GM18502 (cell line): Measurements from ENCODE around the gene BRIP1.

Experiments used
- ATAC-seq: cut with Tn5 transposase; IDR thresholded peaks from one replicate; pipeline ENCODE4 v1.9.1; 2021; ENCODE audit warnings: mild to moderate bottlenecking; ENCODE audit not compliant: unreplicated experiment, poor library complexity

Gene BRIP1

DNA sequence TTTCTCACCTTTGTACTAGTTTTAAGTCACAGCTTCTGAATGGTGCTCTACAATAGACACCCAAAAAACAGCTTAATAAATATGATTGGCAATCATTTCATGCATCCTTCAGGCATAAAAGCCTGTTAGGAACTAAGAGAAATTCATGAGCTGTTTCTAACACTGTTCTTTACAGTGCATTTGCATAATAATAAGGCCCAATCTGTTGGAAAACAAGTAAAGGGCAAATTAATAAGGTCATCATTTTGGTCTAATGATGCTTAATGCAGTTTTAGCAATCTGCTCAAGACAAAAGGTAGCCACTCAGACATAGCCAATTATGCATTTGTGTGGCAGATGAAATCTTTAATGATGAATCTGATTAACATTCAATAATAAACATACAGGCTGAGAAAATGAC is 216.8 kb downstream of the BRIP1 start:
- no peak for ATAC-seq

DNA sequence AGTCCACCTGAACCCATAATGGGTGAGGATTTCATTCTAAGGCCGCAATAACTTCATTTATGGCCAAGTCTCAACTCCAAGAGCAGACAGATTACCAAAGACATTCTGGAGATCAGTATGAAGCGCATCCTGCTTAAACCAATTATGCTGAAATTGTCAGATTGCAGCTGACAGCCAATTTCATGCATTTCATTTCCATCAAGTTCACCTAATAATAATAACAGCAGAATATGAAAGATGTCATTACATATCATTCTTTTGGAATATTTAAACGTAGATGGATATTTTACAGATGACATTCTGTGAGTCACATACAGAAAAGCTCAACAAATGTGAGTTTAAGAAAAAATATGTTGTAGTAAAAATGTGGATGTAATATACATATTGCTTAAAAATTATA is 217.4 kb downstream of the BRIP1 start:
- ATAC-seq = no peak

DNA sequence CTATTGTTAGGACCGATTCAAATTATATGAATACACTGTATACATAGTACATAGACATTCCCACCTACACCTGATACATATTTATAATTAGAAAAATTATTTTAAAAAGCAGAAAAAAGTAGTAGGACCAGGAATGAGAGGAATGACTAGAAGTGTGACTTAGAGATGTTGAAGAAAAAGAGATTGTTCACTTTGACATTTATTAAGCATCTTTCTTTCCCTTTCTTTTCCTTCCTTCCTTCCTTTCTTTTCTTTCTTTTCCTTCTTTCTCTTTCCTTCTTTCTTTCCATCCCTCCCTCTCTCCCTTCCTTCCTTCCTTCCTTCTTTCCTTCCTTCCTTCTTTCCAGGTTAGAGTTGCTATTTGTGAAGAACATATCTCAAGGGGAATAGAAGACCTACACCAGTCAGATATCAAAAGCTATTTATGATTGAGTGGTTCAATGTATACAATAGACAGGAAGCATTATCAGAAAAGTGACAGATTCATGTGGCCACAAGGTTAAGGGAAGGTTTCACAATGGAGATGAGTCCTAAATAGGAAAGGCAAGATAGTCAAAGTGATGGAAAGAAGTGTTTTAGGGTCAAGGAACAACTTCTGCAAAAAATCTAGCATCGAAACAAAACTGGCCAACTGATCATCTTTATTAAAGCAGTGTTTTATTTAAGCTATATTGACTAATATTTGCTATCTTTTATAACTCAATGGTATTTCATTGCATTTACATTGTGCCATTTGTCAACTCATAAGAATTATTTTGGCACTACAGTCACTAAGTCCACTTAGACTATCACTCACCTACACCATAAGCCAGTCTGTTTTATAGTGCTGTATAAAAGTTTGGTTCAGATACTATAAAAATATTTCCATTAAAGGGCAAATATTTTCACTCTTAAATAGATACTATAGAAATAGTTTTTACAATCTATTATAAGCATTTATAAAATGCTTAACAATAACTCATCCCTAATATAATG is 218.2 kb downstream of the BRIP1 start:
- ATAC-seq = no peak

DNA sequence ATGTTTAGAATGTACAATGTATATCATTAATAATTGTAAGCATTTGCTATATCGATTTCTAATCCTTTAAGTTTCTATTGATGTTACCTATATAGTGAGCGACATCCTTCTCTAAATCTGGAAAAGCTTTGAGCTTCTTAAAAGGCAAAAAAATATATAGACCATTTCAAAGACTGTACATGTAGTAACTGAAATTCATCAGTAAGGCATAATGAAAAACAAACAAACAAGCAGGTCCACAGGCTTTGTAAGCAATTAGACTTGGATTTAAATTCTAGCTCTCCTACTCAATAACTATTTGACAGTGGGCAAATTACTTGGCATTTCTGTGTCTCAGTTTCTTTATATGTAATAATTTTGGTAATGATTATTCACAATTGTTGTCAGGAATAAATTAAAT is 220.6 kb downstream of the BRIP1 start:
- ATAC-seq = no peak

DNA sequence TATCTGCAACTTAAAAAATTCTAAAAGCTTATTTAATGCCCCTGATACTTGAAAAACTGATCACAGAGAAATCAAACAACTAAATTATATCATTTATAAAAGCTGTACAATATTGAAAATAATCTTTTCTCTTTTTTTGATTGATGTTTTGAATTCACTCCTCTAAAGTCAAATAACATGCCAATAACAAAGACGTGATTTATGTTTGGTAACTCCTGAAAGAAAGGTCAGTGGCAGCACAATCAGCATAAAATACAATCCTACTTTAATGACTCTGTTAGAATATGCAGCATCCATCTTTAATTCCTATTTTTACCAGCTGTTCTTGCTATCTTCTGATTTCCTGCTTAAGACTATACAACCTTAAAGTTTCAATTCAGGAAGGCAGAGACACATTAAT is 221.6 kb downstream of the BRIP1 start:
- no peak for ATAC-seq

DNA sequence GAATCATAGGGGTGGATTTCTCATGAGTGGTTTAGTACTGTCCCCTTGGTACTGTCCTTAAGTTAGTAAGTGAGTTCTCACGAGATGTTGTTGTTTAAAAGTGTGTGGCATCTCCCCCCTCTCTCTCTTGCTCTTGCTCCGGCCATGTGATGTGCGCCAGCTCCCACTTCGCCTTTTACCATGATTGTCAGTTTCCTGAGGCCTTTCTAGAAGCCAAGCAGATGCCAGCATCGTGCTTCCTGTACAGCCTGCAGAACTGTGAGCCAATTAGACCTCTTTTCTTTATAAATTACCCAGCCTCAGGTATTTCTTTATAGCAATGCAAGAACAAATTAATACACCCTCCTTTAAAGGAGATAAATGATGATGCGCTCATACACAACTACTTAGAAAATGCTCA is 222.2 kb downstream of the BRIP1 start:
- ATAC-seq = no peak

DNA sequence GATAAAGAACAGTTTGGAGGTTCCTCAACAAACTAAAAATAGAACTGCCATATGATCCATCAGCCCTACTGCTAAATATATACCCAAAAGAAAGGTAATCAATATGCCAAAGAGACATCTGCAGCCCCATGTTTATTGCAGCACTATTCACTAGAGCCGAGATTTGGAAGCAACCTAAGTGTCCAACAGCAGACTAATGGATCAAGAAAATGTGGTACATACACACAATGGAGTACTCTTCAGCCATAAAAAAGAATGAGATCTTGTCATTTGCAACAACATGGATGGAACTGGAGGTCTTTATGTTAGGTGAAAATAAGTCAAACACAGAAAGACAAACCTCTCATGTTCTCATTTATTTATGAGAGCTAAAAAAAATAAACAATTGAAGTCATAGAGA is 223.5 kb downstream of the BRIP1 start:
- no peak for ATAC-seq

DNA sequence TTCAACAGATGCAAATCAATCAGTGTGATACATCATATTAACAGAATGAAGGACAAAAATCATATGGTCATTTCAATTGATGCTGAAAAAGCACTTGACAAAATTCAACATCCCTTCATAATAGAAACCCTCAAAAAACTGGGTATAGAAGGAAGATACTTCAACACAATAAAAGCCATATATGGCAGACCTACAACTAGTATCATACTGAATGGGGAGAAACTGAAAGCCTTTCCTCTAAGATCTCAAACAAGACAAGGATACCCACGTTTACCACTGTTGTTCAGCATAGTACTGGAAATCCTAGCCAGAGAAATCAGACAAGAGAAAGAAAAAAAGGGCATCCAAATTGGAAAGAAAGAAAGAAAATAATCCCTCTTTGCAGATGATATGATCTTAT is 225.2 kb downstream of the BRIP1 start:
- no peak for ATAC-seq

DNA sequence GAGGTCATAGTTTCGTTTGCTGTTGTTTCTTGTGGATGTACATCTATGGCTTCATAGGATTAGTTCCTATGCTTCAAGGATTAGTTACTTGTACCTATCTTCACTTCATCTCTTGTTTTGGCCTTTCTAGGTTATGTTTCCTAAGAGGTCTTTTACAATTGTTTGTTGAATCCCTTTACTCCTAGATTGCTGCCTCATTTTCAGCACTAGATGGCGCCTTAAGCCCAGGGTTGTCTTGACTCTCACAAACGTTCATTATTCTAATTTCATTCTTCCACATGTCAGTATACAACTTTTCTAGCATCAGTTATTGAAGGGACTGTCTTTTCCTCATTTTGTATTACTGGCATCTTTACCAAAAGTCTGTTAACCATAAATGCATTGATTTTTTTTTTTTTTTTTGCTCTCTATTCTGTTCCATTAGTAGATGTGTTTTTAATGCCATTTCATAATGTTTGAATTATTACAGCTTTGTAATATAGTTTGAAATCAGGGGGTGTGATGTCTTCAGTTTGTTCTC is 227.4 kb downstream of the BRIP1 start:
- ATAC-seq = no peak

DNA sequence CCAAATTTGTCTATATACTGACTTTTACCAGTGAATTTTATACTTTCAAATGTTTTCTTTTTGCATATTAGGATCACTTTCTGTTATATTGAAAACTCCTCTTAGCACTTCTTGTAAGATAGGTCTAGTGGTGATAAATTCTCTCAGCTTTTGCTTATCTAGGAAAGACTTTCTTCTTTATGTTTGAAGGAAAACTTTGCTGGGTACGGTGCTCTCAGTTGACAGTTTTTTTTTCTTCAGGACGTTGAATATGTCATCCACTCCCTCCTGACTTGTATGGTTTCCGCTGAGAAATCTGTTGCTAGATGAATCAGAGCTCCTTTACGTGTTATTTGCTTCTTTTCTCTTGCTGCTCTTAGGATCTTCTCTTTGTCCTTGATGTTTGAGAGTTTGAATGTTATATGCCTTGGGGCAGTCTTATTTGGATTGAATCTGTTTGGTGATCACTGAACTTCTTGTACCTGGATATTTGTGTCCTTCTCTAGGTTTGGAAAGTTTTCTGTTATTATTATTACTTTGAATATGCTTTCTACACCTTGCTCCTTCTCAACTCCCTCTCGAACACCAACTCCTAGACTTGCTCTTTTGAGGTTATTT is 228.3 kb downstream of the BRIP1 start:
- no peak for ATAC-seq

DNA sequence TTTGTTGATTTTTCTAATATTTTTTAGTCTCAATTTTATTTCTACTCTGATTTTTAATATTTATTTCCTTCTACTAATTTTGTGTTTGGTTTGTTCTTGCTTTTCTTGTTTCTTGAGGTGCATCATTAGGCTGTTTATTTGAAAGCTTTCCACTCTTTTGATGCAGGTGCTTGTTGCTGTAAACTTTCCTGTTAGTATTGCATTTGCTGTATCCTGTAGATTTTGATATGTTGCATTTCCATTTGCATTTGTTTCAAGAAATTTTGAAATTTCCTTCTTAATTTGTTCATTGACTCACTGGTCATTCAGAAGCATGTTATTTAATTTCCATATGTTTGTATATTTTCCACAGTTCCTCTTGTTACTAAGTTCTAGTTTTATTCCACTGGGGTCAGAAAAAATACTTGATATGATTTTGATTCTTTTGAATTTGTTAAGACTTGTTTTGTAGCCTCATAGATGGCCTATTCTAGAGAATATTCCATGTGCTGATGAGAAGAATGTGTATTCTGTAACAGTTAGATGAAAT is 229.3 kb downstream of the BRIP1 start:
- ATAC-seq = no peak

DNA sequence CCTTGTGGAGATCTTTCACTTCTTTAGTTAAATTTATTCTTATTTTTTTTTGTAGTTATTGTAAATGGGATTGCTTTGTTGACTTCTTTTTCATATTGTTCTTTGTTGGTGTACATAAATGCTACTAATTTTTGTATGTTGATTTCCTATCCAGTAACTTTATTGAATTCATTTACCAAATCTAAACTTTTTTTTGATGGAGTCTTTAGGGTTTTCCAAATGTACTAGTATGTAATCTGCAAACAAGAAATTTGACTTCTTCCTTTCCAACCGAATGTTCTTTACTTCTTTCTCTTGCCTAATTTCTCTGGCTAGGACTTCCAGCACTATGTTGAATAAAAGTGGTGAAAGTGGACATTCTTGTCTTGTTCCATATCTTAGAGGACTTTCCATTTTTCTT is 230.5 kb downstream of the BRIP1 start:
- no peak for ATAC-seq

DNA sequence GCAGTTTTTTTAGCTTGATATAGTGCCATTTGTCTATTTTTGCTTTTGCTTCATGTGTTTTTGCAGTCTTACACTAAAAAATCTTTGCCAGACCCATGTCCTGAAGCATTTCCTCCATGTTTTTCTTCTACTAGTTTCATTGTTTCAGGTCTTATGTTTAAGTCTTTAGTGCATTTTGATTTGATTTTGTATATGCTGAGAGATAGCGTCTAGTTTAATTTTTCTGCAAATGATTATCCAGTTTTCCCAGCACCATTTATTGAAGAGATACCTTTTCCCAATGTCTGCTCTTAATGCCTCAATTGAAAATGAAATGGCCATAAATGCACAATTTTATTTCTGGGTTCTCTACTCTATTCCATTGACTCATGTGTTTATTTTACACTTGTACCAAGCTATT is 231.5 kb downstream of the BRIP1 start:
- ATAC-seq = no peak
